ENCODE data around the gene GIMD1.

GIMD1 gene

GRCh38 chr4:106317815-106318214, 50.8 kb downstream of the GIMD1 start:
- peak overlapping the region; percentile 95 for H3K4me3 ChIP-seq (ENCODE audit: low read length)
- DNase-seq (ENCODE audit: low read depth, low spot score) = no peak

GRCh38 chr4:106316773-106317409, 51.7 kb downstream of the GIMD1 start:
- DNase-seq (ENCODE audit: low read depth, low spot score) = peak; percentile 7
- H3K4me3 ChIP-seq (ENCODE audit: low read length) = peak overlapping the region; percentile 95

GRCh38 chr4:106315968-106316772, 52.4 kb downstream of the GIMD1 start, which contains the start of the genes AIMP1 and TBCK:
Gene AIMP1, plus strand, starts transcription at chr4:106316550. Its CDS starts 8,460 bp downstream, at chr4:106325010.
Gene TBCK, minus strand, starts transcription at chr4:106316209. Its CDS starts 7,249 bp downstream, at chr4:106308960.
- H3K4me3 ChIP-seq (ENCODE audit: low read length) = peak within 1 kb of the TSS; percentile 95

GRCh38 chr4:106315476-106315967, 53.1 kb downstream of the GIMD1 start:
- peak overlapping the region; percentile 95 for H3K4me3 ChIP-seq (ENCODE audit: low read length)
- DNase-seq (ENCODE audit: low read depth, low spot score) = peak; percentile 15

More at GRCh38 chr4:106315968-106316772, 52.4 kb downstream of the GIMD1 start, which contains the start of the genes AIMP1 and TBCK:
- DNase-seq (ENCODE audit: low read depth, low spot score) = peak; percentile 83

GRCh38 chr4:106314960-106315359, 53.6 kb downstream of the GIMD1 start:
- no peak for DNase-seq (ENCODE audit: low read depth, low spot score)
- H3K4me3 ChIP-seq (ENCODE audit: low read length) = peak overlapping the region; percentile 95

- DNase-seq (ENCODE audit: low read depth, low spot score) = no peak
- no peak overlapping the region for H3K4me3 ChIP-seq (ENCODE audit: low read length)
Observed at GRCh38 chr4:106312997-106313522, 55.5 kb downstream of the GIMD1 start.

- DNase-seq (ENCODE audit: low read depth, low spot score) = no peak
- no peak overlapping the region for H3K4me3 ChIP-seq (ENCODE audit: low read length)
Observed at GRCh38 chr4:106312377-106312776, 56.2 kb downstream of the GIMD1 start.

Measured in Jurkat, Clone E6-1 (cell line).